ENCODE data around the gene CTH.

GRCh38 chr1:70475023-70475422 is 64.0 kb downstream of the CTH start:
- TF ChIP-seq CTCF (IDR thresholded peaks at IDR 0.05) (no peak), ZFX (IDR thresholded peaks at IDR 0.05; ENCODE audit: borderline replicate concordance) (no peak)
